ENCODE results near the gene DDX49. TPM values are rescaled to one million over a fixed set of nuclear protein-coding genes. Genes with fewer than 3 reads are reported as not detected.

The DDX49 gene, protein sequence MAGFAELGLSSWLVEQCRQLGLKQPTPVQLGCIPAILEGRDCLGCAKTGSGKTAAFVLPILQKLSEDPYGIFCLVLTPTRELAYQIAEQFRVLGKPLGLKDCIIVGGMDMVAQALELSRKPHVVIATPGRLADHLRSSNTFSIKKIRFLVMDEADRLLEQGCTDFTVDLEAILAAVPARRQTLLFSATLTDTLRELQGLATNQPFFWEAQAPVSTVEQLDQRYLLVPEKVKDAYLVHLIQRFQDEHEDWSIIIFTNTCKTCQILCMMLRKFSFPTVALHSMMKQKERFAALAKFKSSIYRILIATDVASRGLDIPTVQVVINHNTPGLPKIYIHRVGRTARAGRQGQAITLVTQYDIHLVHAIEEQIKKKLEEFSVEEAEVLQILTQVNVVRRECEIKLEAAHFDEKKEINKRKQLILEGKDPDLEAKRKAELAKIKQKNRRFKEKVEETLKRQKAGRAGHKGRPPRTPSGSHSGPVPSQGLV
- polyA plus RNA-seq (2012; ENCODE audit: insufficient read length, low read depth): 180 TPM

DNA sequence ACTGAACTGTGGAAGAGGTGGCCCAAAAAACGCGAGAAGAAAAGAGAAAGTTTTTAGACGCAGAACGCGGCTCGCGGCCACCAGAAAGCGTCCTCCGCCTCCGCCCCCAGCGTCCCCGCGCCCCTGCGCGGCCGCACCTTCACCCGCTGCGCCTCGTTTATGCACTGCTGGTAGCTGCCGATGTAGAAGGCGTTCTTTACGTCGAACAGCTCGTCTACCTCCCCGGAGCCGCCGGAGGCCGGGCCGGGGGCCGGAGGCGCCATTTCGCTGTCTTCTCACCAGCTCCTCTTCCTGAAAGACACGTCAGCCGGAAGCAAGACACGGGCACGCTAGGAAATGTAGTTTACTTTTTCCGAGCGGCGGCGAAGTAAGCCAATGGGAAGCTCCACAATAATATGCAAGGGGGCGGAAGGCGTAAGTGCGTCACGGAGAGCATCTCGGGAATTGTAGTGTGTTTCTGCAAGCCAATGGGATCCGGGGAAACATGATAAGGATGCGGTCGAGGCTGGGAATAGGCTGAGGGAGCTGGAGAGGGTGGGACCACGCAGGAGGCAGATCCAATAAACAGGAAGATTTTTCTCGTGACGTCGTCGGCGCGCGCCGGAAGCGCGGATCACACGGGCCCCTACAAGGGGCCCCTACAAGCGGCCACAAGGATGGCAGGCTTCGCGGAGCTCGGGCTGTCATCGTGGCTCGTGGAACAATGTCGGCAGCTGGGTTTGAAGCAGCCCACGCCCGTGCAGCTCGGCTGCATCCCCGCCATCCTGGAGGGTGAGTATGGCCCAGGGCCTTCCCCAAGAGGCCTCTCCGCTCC lies at the start of gene DDX49, which contains the start of gene COPE:
DDX49 (plus strand) TSS at position 630 of the 814 bp plus-strand sequence; CDS start at position 657, 27 bp downstream.
COPE (minus strand) TSS at position 302 of the 814 bp plus-strand sequence; CDS start at position 263, 39 bp downstream.
- peak; percentile 62; the same call in 1 of the 2 replicates for TF ChIP-seq TAF1 (IDR thresholded peaks at IDR 0.05; ENCODE audit: borderline replicate concordance, insufficient read depth, low read length)
- TF ChIP-seq POLR2AphosphoS5 (IDR thresholded peaks at IDR 0.05; ENCODE audit: low read depth, low read length): peak; percentile 83
- peak; percentile 80; the same call in 1 of the 2 replicates for TF ChIP-seq SIN3A (IDR thresholded peaks at IDR 0.05; ENCODE audit: borderline replicate concordance, insufficient read depth, low read length)
- TF ChIP-seq, protein P1, sequence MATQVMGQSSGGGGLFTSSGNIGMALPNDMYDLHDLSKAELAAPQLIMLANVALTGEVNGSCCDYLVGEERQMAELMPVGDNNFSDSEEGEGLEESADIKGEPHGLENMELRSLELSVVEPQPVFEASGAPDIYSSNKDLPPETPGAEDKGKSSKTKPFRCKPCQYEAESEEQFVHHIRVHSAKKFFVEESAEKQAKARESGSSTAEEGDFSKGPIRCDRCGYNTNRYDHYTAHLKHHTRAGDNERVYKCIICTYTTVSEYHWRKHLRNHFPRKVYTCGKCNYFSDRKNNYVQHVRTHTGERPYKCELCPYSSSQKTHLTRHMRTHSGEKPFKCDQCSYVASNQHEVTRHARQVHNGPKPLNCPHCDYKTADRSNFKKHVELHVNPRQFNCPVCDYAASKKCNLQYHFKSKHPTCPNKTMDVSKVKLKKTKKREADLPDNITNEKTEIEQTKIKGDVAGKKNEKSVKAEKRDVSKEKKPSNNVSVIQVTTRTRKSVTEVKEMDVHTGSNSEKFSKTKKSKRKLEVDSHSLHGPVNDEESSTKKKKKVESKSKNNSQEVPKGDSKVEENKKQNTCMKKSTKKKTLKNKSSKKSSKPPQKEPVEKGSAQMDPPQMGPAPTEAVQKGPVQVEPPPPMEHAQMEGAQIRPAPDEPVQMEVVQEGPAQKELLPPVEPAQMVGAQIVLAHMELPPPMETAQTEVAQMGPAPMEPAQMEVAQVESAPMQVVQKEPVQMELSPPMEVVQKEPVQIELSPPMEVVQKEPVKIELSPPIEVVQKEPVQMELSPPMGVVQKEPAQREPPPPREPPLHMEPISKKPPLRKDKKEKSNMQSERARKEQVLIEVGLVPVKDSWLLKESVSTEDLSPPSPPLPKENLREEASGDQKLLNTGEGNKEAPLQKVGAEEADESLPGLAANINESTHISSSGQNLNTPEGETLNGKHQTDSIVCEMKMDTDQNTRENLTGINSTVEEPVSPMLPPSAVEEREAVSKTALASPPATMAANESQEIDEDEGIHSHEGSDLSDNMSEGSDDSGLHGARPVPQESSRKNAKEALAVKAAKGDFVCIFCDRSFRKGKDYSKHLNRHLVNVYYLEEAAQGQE (IDR thresholded peaks at IDR 0.05; ENCODE audit: insufficient read depth in 1 of 2, low read depth in 2 of 2, low read length in 2 of 2): no peak

DNA sequence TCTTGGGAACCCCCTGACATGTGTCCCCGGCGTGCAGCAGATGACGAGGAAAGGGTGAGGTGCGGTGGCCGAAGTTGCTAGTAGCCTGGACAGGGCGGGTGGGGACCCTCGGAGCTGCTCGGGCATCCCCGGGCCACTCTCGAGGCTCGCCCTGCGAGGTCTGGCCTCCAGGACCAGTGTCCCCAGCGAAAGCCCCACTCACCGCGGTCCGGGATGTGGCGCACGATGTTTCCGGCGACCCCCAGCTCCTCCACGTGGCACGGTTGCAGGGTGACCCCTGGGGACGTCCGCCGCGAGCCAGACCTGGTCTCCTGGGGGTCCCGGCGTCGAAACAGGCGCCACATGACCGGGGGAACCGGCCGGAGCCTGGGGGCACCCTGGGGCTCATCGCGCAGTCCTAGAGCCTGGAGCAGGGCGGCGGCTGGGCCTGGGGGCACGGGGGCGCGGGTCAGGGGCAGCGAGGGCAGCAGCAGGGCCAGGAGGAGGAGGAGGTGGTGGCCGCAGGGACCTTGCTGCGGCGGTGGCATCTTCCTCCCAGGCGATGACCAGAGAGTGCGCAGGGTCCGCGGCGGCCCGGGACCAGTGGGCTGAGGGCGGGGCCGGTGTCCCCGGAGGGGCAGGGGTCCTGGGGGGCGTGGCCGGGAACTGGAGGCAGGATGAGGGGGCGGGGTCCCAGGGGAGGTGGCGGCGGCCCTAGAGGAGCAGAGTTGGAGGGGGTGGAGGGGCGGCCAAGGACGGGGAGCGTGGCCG lies 49.6 kb upstream of the DDX49 start:
- TF ChIP-seq, protein P1 (IDR thresholded peaks at IDR 0.05; ENCODE audit: insufficient read depth in 1 of 2, low read depth in 2 of 2, low read length in 2 of 2): no peak
- peak; percentile 18; the same call in 1 of the 2 replicates for TF ChIP-seq POLR2AphosphoS5 (IDR thresholded peaks at IDR 0.05; ENCODE audit: low read depth, low read length)

DNA sequence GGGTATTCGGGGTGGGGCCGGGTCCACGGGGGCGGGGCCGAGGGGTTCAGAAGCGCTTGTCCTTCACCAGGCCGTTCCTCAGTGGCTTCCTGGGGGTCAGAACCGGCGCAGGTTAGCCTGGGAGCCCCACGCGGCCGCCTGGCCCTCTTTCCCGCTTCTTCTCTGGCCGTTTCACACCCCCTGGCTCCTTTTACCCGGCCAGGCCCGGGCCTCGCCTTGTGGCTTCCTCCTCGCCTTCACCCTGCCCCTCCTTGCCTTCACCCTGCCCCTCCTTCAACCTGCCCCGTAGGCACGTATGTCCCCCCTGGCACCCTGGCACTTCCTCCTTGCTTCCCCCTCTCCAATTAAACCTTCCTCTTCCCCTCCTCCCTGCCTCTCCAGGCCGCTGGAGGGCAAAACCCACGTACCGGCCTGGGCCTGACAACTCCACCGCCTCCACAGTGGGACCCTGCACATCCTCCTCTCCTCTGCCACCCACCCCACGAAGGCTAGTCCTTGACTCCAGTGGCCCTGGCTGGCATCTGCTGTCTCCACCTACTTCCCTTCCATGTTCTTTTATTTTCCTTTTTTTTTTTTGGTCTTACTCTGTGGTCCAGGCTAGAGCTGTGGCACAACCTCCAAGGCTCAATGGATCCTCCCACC lies 48.9 kb upstream of the DDX49 start:
- TF ChIP-seq, protein P1 (IDR thresholded peaks at IDR 0.05; ENCODE audit: insufficient read depth in 1 of 2, low read depth in 2 of 2, low read length in 2 of 2): no peak
- TF ChIP-seq SIN3A (IDR thresholded peaks at IDR 0.05; ENCODE audit: borderline replicate concordance, insufficient read depth, low read length) (no peak), POLR2AphosphoS5 (IDR thresholded peaks at IDR 0.05; ENCODE audit: low read depth, low read length) (no peak), TAF1 (IDR thresholded peaks at IDR 0.05; ENCODE audit: borderline replicate concordance, insufficient read depth, low read length) (no peak), FOXP2 (optimal IDR thresholded peaks at IDR 0.05; ENCODE audit: borderline replicate concordance, extremely low read depth, extremely low read length, insufficient read depth) (no peak)

- TF ChIP-seq POLR2AphosphoS5 (IDR thresholded peaks at IDR 0.05; ENCODE audit: low read depth, low read length) (no peak), FOXP2 (optimal IDR thresholded peaks at IDR 0.05; ENCODE audit: borderline replicate concordance, extremely low read depth, extremely low read length, insufficient read depth) (no peak), SIN3A (IDR thresholded peaks at IDR 0.05; ENCODE audit: borderline replicate concordance, insufficient read depth, low read length) (no peak), TAF1 (IDR thresholded peaks at IDR 0.05; ENCODE audit: borderline replicate concordance, insufficient read depth, low read length) (no peak)
- TF ChIP-seq, protein P1 (IDR thresholded peaks at IDR 0.05; ENCODE audit: insufficient read depth in 1 of 2, low read depth in 2 of 2, low read length in 2 of 2): no peak
These were observed 48.0 kb upstream of the DDX49 start for GRCh38 chr19:18871543-18871942.
